ENCODE results near the gene CNGA2.

DNA sequence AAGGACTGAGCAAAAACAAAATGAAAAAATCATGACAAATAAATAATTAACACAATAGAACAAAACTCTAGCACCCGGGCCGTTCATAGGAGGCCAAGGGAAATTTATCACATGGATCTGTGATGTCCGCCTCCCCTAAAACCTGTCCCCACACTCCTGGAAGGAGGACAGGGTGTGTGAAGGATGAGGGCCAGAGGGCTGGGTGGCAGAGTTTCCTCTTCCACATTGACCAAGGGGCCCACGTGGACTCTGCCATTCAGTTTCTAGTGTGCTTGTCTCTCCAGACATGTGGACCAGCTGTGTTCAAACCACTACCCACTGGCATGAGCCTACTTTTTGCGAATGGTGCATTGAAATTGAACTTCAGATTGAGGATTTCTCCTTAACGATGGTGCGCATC, 33.0 kb upstream of the CNGA2 start:
- TF ChIP-seq, protein P1, sequence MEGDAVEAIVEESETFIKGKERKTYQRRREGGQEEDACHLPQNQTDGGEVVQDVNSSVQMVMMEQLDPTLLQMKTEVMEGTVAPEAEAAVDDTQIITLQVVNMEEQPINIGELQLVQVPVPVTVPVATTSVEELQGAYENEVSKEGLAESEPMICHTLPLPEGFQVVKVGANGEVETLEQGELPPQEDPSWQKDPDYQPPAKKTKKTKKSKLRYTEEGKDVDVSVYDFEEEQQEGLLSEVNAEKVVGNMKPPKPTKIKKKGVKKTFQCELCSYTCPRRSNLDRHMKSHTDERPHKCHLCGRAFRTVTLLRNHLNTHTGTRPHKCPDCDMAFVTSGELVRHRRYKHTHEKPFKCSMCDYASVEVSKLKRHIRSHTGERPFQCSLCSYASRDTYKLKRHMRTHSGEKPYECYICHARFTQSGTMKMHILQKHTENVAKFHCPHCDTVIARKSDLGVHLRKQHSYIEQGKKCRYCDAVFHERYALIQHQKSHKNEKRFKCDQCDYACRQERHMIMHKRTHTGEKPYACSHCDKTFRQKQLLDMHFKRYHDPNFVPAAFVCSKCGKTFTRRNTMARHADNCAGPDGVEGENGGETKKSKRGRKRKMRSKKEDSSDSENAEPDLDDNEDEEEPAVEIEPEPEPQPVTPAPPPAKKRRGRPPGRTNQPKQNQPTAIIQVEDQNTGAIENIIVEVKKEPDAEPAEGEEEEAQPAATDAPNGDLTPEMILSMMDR (IDR thresholded peaks at IDR 0.05; ENCODE audit: low read length), result no peak
- TF ChIP-seq EZH2 (optimal IDR thresholded peaks at IDR 0.05; ENCODE audit: low read depth, low read length), result no peak

Measured in MM.1S (cell line).